ENCODE results near the gene ORAI3.
A peak's percentile ranks its signal among the peaks of the same experiment; 100 is the strongest.
"Not testable (repeated sequence)": the region's sequence is repeated elsewhere in the genome, so short reads cannot be mapped to it uniquely, and the experiment has no call there.

ORAI3 gene

GRCh38 chr16:30930160-30930571 is 18.7 kb upstream of the ORAI3 start:
- POLR2A ChIA-PET = interaction anchor here (0.7 kb wide), 1 partner anchor 28 kb away, joined by 3 read pairs; no protein-coding TSS in a partner anchor
- CTCF ChIA-PET = no interaction called here
- no peak for DNase-seq (ENCODE audit: extremely low spot score)
- TF ChIP-seq FOXM1 (IDR thresholded peaks at IDR 0.05; ENCODE audit: borderline replicate concordance) (no peak), ARNT (IDR thresholded peaks at IDR 0.05) (no peak), CTBP1 (IDR thresholded peaks at IDR 0.05; ENCODE audit: borderline replicate concordance) (no peak), BHLHE40 (IDR thresholded peaks at IDR 0.05; ENCODE audit: borderline replicate concordance) (no peak), FOXK2 (IDR thresholded peaks at IDR 0.05) (no peak), L3MBTL2 (conservative IDR thresholded peaks at IDR 0.05) (no peak), NFRKB (IDR thresholded peaks at IDR 0.05) (no peak)

- ChIA-PET POLR2A (no interaction called here), CTCF (no interaction called here)
- TF ChIP-seq NFRKB (IDR thresholded peaks at IDR 0.05) (no peak), FOXA1 (IDR thresholded peaks at IDR 0.05) (no peak), TARDBP (IDR thresholded peaks at IDR 0.05) (no peak), SP1 (IDR thresholded peaks at IDR 0.05) (no peak), BHLHE40 (IDR thresholded peaks at IDR 0.05; ENCODE audit: borderline replicate concordance) (no peak), L3MBTL2 (conservative IDR thresholded peaks at IDR 0.05) (no peak), ARNT (IDR thresholded peaks at IDR 0.05) (no peak), FOXM1 (IDR thresholded peaks at IDR 0.05; ENCODE audit: borderline replicate concordance) (no peak), PKNOX1 (IDR thresholded peaks at IDR 0.05) (no peak), HDGF (IDR thresholded peaks at IDR 0.05; ENCODE audit: borderline replicate concordance) (no peak), LEF1 (IDR thresholded peaks at IDR 0.05; ENCODE audit: borderline replicate concordance) (no peak), SUZ12 (IDR thresholded peaks at IDR 0.05) (no peak), ZNF384 (IDR thresholded peaks at IDR 0.05) (no peak), ELF4 (IDR thresholded peaks at IDR 0.05) (no peak), CTBP1 (IDR thresholded peaks at IDR 0.05; ENCODE audit: borderline replicate concordance) (no peak), FOXK2 (IDR thresholded peaks at IDR 0.05) (no peak)
- DNase-seq (ENCODE audit: extremely low spot score) = no peak
Observed at GRCh38 chr16:30931068-30931650, 17.7 kb upstream of the ORAI3 start.

DNA sequence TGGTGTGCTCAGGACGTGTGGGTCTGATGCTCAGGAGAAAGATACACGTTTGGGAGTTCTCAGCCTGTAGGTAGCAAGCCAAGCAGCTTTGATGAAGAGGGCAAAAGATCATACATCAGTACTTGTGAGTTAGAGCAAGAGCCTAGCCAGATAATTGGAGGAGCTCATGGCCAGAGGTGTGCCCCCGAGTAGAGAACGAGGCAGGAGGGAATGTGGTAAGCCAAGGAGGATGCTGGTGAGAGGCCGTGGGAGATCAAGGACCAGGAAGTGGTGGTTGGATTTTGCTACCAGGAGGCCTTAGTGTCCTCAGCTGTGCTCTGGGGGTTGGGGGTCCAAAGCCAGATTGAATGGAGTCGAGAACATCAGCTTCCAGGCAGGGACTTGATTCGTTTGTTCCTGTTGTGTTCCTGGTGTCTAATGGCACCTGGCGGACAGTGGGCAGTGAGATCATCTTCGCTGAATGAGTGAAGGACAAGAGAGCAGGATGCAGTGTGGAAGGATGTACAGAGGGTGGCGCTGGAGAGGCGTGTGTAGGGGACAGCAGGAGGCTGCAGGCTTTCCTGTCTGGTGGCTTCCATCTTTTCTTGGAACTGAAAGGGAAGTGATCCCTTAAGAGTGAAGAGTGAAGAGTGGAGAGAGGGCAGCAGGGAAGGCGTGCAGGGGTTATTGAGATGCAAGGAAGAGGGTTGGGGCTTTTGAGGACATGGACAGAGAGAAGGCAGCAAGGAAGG is 13.9 kb upstream of the ORAI3 start:
- ChIA-PET POLR2A (interaction anchor here (1.3 to 1.4 kb wide), 2 partner anchors 10 to 60 kb away, joined by 4 read pairs; no protein-coding TSS in a partner anchor), CTCF (interaction anchor here (0.6 to 1.7 kb wide), 5 partner anchors 9 to 908 kb away, joined by 3 to 5 read pairs (median 4); no protein-coding TSS in a partner anchor)
- peak; percentile 83 for DNase-seq (ENCODE audit: extremely low spot score)
- no peak; the same call in 1 of the 2 replicates for TF ChIP-seq PKNOX1 (IDR thresholded peaks at IDR 0.05)
- TF ChIP-seq SUZ12 (IDR thresholded peaks at IDR 0.05) = no peak
- TF ChIP-seq SP1 (IDR thresholded peaks at IDR 0.05) = no peak
- no peak for TF ChIP-seq ZNF384 (IDR thresholded peaks at IDR 0.05)
- TF ChIP-seq ARNT (IDR thresholded peaks at IDR 0.05) = no peak
- TF ChIP-seq NFRKB (IDR thresholded peaks at IDR 0.05) = no peak
- TF ChIP-seq BHLHE40 (IDR thresholded peaks at IDR 0.05; ENCODE audit: borderline replicate concordance) = no peak
- TF ChIP-seq FOXK2 (IDR thresholded peaks at IDR 0.05) = no peak
- TF ChIP-seq ELF4 (IDR thresholded peaks at IDR 0.05) = no peak

- no peak for TF ChIP-seq HDGF (IDR thresholded peaks at IDR 0.05; ENCODE audit: borderline replicate concordance)
- TF ChIP-seq SUZ12 (IDR thresholded peaks at IDR 0.05) = no peak
- TF ChIP-seq TARDBP (IDR thresholded peaks at IDR 0.05) = no peak
- no peak for TF ChIP-seq PKNOX1 (IDR thresholded peaks at IDR 0.05)
- TF ChIP-seq ARNT (IDR thresholded peaks at IDR 0.05) = no peak
- no peak for TF ChIP-seq LEF1 (IDR thresholded peaks at IDR 0.05; ENCODE audit: borderline replicate concordance)
- TF ChIP-seq L3MBTL2 (conservative IDR thresholded peaks at IDR 0.05) = no peak
- no peak for TF ChIP-seq FOXK2 (IDR thresholded peaks at IDR 0.05)
- no peak for TF ChIP-seq CTBP1 (IDR thresholded peaks at IDR 0.05; ENCODE audit: borderline replicate concordance)
- DNase-seq (ENCODE audit: extremely low spot score) = no peak
- ChIA-PET POLR2A (interaction anchor here (1.0 kb wide), 1 partner anchor 27 kb away, joined by 3 read pairs; no protein-coding TSS in a partner anchor), CTCF (interaction anchor here (0.6 to 1.5 kb wide), 3 partner anchors 10 to 175 kb away, joined by 3 to 4 read pairs (median 3); no protein-coding TSS in a partner anchor)
Observed at GRCh38 chr16:30937692-30938091, 11.2 kb upstream of the ORAI3 start.

- POLR2A ChIA-PET; DNase-seq (ENCODE audit: extremely low spot score): not testable (repeated sequence)
- CTCF ChIA-PET = interaction anchor here (0.9 kb wide), 1 partner anchor 14 kb away, joined by 3 read pairs; no protein-coding TSS in a partner anchor
Observed at GRCh38 chr16:30939571-30939970, 9.3 kb upstream of the ORAI3 start.

Measured in HEK293T (cell line).